Activated B cell treated with CpG ODN at 0.5 μM for 24 hours (primary cell): ENCODE data around the gene PMS2. TPM values are rescaled to one million over a fixed set of nuclear protein-coding genes. Genes with fewer than 3 reads are reported as not detected.
"Not testable (repeated sequence)": the region's sequence is repeated elsewhere in the genome, so short reads cannot be mapped to it uniquely, and the experiment has no call there.

ENCODE experiments used
- ATAC-seq: fragments of 200-7000 bp; cut with Tn5 transposase; one replicate; pipeline ENCODE4 v1.10.0; 2021; ENCODE audit warnings: low read depth, mild to moderate bottlenecking, moderate library complexity
- CTCF ChIA-PET: fragments of 350-600 bp; sonication (Branson Sonifier 250); formaldehyde crosslinking; loops from one replicate; lab custom pipeline; 2021; ENCODE audit warnings: antibody characterized with exemption; lab: Charles Lee
- POLR2A ChIA-PET: fragments of 350-600 bp; sonication (Branson Sonifier 250); formaldehyde crosslinking; loops from one replicate; lab custom pipeline; 2021; ENCODE audit warnings: antibody characterized with exemption; lab: Charles Lee
- DNase-seq: peaks from one replicate; pipeline ENCODE4 v3.0.0; 2022
- H3K27ac Mint-ChIP-seq: one replicate; pipeline ENCODE4 v1.8.0; 2020; ENCODE audit warnings: mixed read lengths
- H3K27me3 Mint-ChIP-seq: one replicate; pipeline ENCODE4 v1.8.0; 2021; ENCODE audit warnings: mixed read lengths
- H3K36me3 Mint-ChIP-seq: one replicate; pipeline ENCODE4 v1.8.0; 2021; ENCODE audit warnings: low read depth, mixed read lengths
- H3K4me1 Mint-ChIP-seq: one replicate; pipeline ENCODE4 v1.8.0; 2021; ENCODE audit warnings: mixed read lengths
- H3K4me3 Mint-ChIP-seq: one replicate; pipeline ENCODE4 v1.8.0; 2020; ENCODE audit warnings: mild to moderate bottlenecking, mixed read lengths
- H3K9me3 Mint-ChIP-seq: one replicate; pipeline ENCODE4 v1.8.0; 2020; ENCODE audit warnings: mixed read lengths
- intact Hi-C: fragments of 100-400 bp; cut with micrococcal nuclease; formaldehyde crosslinking; loops from one replicate; pipeline ENCODE4 v1.15.1; 2024
- total RNA-seq: library from RNA; stranded (reverse); gene quantifications from 2 replicates; pipeline ENCODE4 v1.2.3, GENCODE V29; 2022
- TF ChIP-seq, protein P1 (sequence below): fragments of 200-600 bp; IDR thresholded peaks from one replicate; pipeline ENCODE4 v1.8.0; 2022; ENCODE audit warnings: antibody characterized with exemption, mild to moderate bottlenecking

Gene PMS2
- total RNA-seq, 1 donor from 2014 or later = 25.7 TPM

- ChIA-PET CTCF (interaction anchor here (1.0 to 1.2 kb wide), 2 partner anchors 10 to 343 kb away, joined by 6 read pairs; no protein-coding TSS in a partner anchor), POLR2A (interaction anchor here (0.6 kb wide), 1 partner anchor 12 kb away, joined by 8 read pairs; no protein-coding TSS in a partner anchor)
Measured at GRCh38 chr7:6007386-6007785, 1.5 kb downstream of the PMS2 start.

GRCh38 chr7:5997210-5997808 is 11.5 kb downstream of the PMS2 start:
- POLR2A ChIA-PET = interaction anchor here (0.6 to 1.3 kb wide), 5 partner anchors 54 to 600 kb away, joined by 4 to 5 read pairs (median 4); no protein-coding TSS in a partner anchor
- intact Hi-C loops = loop anchor here (1.0 kb wide), 3 partner anchors 109 to 438 kb away; no protein-coding TSS in a partner anchor
- peaks cover 48% of the 10 kb centered on the region for H3K36me3 Mint-ChIP-seq
- no peaks in the 10 kb centered on the region for H3K4me1 Mint-ChIP-seq
- no peaks in the 10 kb centered on the region for H3K27me3 Mint-ChIP-seq
- no peak overlapping the region for H3K27ac Mint-ChIP-seq
- ATAC-seq (peak; percentile 71), DNase-seq (no peak)
- no peaks in the 10 kb centered on the region for H3K9me3 Mint-ChIP-seq
- TF ChIP-seq, protein P1, sequence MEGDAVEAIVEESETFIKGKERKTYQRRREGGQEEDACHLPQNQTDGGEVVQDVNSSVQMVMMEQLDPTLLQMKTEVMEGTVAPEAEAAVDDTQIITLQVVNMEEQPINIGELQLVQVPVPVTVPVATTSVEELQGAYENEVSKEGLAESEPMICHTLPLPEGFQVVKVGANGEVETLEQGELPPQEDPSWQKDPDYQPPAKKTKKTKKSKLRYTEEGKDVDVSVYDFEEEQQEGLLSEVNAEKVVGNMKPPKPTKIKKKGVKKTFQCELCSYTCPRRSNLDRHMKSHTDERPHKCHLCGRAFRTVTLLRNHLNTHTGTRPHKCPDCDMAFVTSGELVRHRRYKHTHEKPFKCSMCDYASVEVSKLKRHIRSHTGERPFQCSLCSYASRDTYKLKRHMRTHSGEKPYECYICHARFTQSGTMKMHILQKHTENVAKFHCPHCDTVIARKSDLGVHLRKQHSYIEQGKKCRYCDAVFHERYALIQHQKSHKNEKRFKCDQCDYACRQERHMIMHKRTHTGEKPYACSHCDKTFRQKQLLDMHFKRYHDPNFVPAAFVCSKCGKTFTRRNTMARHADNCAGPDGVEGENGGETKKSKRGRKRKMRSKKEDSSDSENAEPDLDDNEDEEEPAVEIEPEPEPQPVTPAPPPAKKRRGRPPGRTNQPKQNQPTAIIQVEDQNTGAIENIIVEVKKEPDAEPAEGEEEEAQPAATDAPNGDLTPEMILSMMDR = peak; percentile 35
- CTCF ChIA-PET = interaction anchor here (0.6 to 4.6 kb wide), 14 partner anchors 10 to 440 kb away, joined by 3 to 53 read pairs (median 4); partner anchors contain the start of genes AIMP2 and PMS2
- no peak overlapping the region for H3K4me3 Mint-ChIP-seq

More at GRCh38 chr7:6007386-6007785, 1.5 kb downstream of the PMS2 start:
- TF ChIP-seq, protein P1 = no peak
- DNase-seq = no peak
- ATAC-seq = no peak
- Mint-ChIP-seq H3K4me1 (peaks cover 28% of the 10 kb centered on the region), H3K4me3 (peak overlapping the region; percentile 46), H3K27me3 (no peaks in the 10 kb centered on the region), H3K27ac (peak overlapping the region; percentile 18), H3K9me3 (no peaks in the 10 kb centered on the region), H3K36me3 (peaks cover 25% of the 10 kb centered on the region)
- intact Hi-C loops = no loop called here

DNA sequence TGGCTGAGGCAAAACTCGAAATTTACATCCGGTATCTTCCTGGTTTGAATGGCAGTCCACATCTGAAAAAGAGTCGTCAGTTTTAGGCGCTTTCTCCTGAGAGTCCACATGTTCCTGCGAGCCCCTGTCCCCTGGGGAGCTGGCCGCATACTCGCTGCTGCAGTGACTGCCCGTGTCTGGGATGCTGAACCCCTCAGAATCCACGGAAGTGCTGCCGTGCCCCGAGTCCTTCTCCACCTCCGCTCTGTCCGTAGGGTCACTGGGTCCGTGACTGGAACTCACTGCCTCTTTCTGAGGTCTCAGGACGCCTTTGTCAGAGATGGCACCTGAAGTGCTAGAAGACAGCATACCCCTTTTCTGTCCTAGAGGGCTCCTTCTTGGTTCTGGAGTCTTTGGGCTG is 21.8 kb downstream of the PMS2 start:
- H3K9me3 Mint-ChIP-seq, DNase-seq, H3K4me3 Mint-ChIP-seq, H3K4me1 Mint-ChIP-seq, POLR2A ChIA-PET, H3K27ac Mint-ChIP-seq, ATAC-seq, CTCF ChIA-PET, H3K27me3 Mint-ChIP-seq, intact Hi-C loops: not testable (repeated sequence)
- peaks cover 47% of the 10 kb centered on the region for H3K36me3 Mint-ChIP-seq

DNA sequence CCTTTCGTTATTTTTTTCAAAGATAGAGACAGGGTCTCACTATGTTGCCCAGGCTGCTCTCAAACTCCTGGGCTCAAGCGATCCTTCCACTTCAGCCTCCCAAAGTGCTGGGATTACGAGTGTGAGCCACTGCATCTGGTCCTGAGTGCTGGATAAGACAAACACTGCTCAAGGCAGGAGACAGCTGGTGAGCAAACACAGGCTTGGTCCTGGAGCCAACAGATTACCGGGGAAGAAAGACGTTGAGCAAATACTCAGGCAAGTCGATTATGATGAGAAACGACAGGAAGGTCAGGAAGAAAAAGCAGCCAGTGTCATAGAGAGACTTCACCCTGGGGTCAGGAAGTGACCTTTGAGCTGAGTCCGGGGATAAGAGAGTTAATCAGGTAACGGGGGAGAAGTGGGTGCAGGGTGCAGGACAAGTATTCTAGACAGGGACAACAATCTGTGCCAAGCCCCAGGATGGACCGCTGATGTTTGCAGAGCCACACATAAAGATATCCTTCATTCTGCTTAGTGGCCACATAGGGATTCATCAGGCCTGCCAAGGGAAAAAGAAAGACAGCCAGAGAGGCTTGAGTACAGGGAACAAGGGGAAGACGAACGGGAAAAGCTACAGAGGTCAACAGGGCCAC is 29.1 kb downstream of the PMS2 start:
- ATAC-seq, POLR2A ChIA-PET, DNase-seq, intact Hi-C loops, H3K27ac Mint-ChIP-seq, H3K4me1 Mint-ChIP-seq, H3K27me3 Mint-ChIP-seq, H3K9me3 Mint-ChIP-seq, CTCF ChIA-PET, H3K4me3 Mint-ChIP-seq: not testable (repeated sequence)
- peaks cover 26% of the 10 kb centered on the region for H3K36me3 Mint-ChIP-seq

DNA sequence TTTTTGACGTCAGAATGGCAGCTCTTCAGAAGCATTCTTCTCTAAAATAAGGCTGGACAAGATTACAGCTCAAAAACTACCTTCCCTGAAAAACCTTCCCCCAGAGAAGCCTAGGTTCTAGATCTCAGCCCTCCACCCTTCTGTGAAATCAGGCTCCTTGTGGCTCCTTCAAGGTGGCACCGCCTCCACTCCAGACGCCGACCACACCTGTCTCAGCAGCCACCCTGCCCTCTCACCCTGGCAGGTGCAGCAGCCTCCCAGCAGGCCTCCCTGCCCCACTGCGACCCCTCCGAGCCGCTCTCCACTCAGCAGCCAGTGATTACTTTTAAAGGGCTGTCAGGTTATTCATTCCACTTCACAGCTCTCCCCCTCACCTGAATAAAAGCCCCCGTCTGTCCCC is 35.3 kb downstream of the PMS2 start:
- H3K27ac Mint-ChIP-seq, H3K4me3 Mint-ChIP-seq, H3K36me3 Mint-ChIP-seq, DNase-seq, intact Hi-C loops, H3K4me1 Mint-ChIP-seq, H3K9me3 Mint-ChIP-seq, POLR2A ChIA-PET, CTCF ChIA-PET, ATAC-seq, H3K27me3 Mint-ChIP-seq: not testable (repeated sequence)

- DNase-seq = not testable (repeated sequence)
Measured at GRCh38 chr7:5970347-5970911, 38.4 kb downstream of the PMS2 start, which contains the start of gene RSPH10B. RSPH10B (minus strand) TSS chr7:5970689; CDS start chr7:5967116, 3,573 bp downstream.

DNA sequence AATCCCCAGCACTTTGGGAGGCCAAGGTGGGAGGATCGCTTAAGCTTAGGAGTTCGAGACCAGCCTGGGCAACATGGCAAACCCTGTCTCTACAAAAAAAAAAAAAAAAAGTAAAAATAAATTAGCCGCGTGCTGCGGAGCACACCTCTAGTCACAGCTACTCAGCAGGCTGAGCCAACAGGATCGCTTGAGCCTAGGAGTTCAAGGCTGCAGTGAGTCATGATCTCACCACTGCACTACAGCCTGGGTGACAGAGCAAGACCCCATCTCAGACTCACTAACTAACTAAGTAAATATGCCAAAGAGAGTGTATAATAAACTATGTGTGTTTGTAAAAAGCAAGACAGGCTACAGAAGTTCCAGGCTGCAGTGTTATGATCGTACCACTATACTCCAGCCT is 45.0 kb downstream of the PMS2 start:
- H3K4me1 Mint-ChIP-seq, H3K27ac Mint-ChIP-seq, intact Hi-C loops, H3K4me3 Mint-ChIP-seq, H3K36me3 Mint-ChIP-seq, ATAC-seq, POLR2A ChIA-PET, CTCF ChIA-PET, H3K27me3 Mint-ChIP-seq, H3K9me3 Mint-ChIP-seq, DNase-seq: not testable (repeated sequence)

More at GRCh38 chr7:5970347-5970911, 38.4 kb downstream of the PMS2 start, which contains the start of gene RSPH10B:
- H3K9me3 Mint-ChIP-seq, H3K36me3 Mint-ChIP-seq, intact Hi-C loops, H3K27me3 Mint-ChIP-seq, CTCF ChIA-PET, H3K4me1 Mint-ChIP-seq, H3K4me3 Mint-ChIP-seq, POLR2A ChIA-PET, H3K27ac Mint-ChIP-seq: not testable (repeated sequence)
- peak; percentile 21 for ATAC-seq

DNA sequence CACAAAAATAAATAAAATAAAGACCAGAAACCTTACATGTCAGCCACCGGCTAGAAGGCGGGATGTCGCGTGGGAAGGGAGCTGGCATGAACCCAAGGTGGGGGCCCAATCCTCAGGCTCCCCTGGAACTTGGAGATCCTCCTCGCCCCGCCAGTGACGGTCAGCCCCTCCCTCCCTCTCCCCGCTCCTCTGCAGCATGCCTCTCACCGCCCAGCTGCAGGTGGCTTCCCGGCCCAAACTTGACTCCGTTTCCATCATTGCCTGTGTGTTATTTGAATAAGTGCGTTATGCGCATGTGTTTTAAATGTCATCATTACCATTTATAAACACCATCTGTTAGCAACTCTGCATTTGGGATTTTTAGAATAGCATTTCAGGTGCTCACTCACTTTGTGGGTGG is 45.6 kb downstream of the PMS2 start:
- H3K4me3 Mint-ChIP-seq, H3K4me1 Mint-ChIP-seq, intact Hi-C loops, H3K36me3 Mint-ChIP-seq, ATAC-seq, DNase-seq, H3K27ac Mint-ChIP-seq, H3K9me3 Mint-ChIP-seq, POLR2A ChIA-PET, H3K27me3 Mint-ChIP-seq, CTCF ChIA-PET: not testable (repeated sequence)

DNA sequence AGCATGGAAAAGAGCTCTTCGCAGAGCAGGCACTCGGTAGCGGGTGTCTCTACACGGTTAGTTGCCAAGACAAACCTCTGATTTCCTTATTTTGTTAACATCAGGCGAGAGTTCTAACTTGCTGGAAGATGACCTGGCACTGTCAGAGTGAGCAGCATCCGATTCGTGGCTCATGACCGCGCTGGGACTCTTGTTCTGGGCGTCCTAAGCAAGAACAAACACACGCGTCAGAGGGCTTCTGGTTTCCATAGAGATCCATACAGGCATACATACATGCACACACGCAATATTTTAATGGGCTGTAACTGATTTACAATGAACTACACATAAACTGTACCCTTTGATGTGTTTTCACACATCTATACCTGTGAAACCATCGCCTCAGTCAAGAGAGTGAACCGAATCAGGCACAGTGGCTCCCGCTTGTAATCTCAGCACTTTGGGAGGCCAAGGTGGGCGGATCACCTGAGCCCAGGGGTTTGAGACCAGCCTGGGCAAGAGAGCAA is 73.9 kb downstream of the PMS2 start:
- intact Hi-C loops, CTCF ChIA-PET, H3K27me3 Mint-ChIP-seq, H3K9me3 Mint-ChIP-seq, DNase-seq, H3K4me3 Mint-ChIP-seq, H3K36me3 Mint-ChIP-seq, H3K27ac Mint-ChIP-seq, H3K4me1 Mint-ChIP-seq, ATAC-seq, POLR2A ChIA-PET: not testable (repeated sequence)
